Astrocyte (in vitro differentiated cells and primary cell): Measurements from ENCODE around the gene OR7G1. TPM values are rescaled to one million over a fixed set of nuclear protein-coding genes. Genes with fewer than 3 reads are reported as not detected.

Experiments used
- DNase-seq: peaks from one replicate; pipeline ENCODE4 v3.0.0-alpha.2; 2010; ENCODE audit warnings: low read depth
- FAIRE-seq: peaks from 2 replicates; lab custom pipeline; 2011; peaks lifted over from hg19 to GRCh38; lab: Jason Lieb, UNC
- H2AFZ ChIP-seq: 2 replicates; pipeline ENCODE4 v1.6.0; 2012; ENCODE audit warnings: low read depth, low read length, inconsistent platforms
- H3K27ac ChIP-seq: 2 replicates; pipeline ENCODE4 v1.5.1; 2011; ENCODE audit warnings: low read depth, low read length, inconsistent platforms
- H3K27me3 ChIP-seq: 2 replicates; pipeline ENCODE4 v1.6.0; 2011; ENCODE audit warnings: low read length, inconsistent platforms; ENCODE audit not compliant: insufficient read depth
- H3K36me3 ChIP-seq: 2 replicates; pipeline ENCODE4 v1.5.1; 2011; ENCODE audit warnings: low read length, inconsistent platforms; ENCODE audit not compliant: insufficient read depth
- H3K4me1 ChIP-seq: 2 replicates; pipeline ENCODE4 v1.5.1; 2011; ENCODE audit warnings: low read length, inconsistent platforms; ENCODE audit not compliant: insufficient read depth
- H3K4me2 ChIP-seq: 2 replicates; pipeline ENCODE4 v1.6.0; 2012; ENCODE audit warnings: low read length, inconsistent platforms
- H3K4me3 ChIP-seq: 2 replicates; pipeline ENCODE4 v1.5.1; 2011; ENCODE audit warnings: low read depth, mild to moderate bottlenecking, low read length, inconsistent platforms; ENCODE audit not compliant: insufficient read depth
- H3K79me2 ChIP-seq: 2 replicates; pipeline ENCODE4 v1.6.0; 2012; ENCODE audit warnings: mild to moderate bottlenecking, low read length, inconsistent platforms; ENCODE audit not compliant: insufficient read depth
- H3K9ac ChIP-seq: 2 replicates; pipeline ENCODE4 v1.6.0; 2012; ENCODE audit warnings: mild to moderate bottlenecking, low read length, inconsistent platforms
- H3K9me3 ChIP-seq: 2 replicates; pipeline ENCODE4 v1.5.1; 2012; ENCODE audit warnings: low read depth, mild to moderate bottlenecking, low read length, inconsistent platforms; ENCODE audit not compliant: insufficient read depth
- H4K20me1 ChIP-seq: 2 replicates; pipeline ENCODE4 v1.6.0; 2012; ENCODE audit warnings: low read length, inconsistent platforms; ENCODE audit not compliant: insufficient read depth
- H3K27ac Mint-ChIP-seq: one replicate; pipeline ENCODE4 v1.8.0; 2021; ENCODE audit warnings: mild to moderate bottlenecking, mixed read lengths; ENCODE audit not compliant: unreplicated experiment
- H3K27me3 Mint-ChIP-seq: one replicate; pipeline ENCODE4 v1.8.0; 2021; ENCODE audit warnings: low read depth, mixed read lengths; ENCODE audit not compliant: unreplicated experiment
- H3K36me3 Mint-ChIP-seq: one replicate; pipeline ENCODE4 v1.8.0; 2021; ENCODE audit warnings: low read depth, mixed read lengths; ENCODE audit not compliant: unreplicated experiment
- H3K4me1 Mint-ChIP-seq: one replicate; pipeline ENCODE4 v1.8.0; 2021; ENCODE audit warnings: low read depth, mixed read lengths; ENCODE audit not compliant: unreplicated experiment
- H3K4me3 Mint-ChIP-seq: one replicate; pipeline ENCODE4 v1.8.0; 2021; ENCODE audit warnings: mild to moderate bottlenecking, moderate library complexity, mixed read lengths; ENCODE audit not compliant: unreplicated experiment
- H3K9me3 Mint-ChIP-seq: one replicate; pipeline ENCODE4 v1.8.0; 2021; ENCODE audit warnings: mild to moderate bottlenecking, mixed read lengths; ENCODE audit not compliant: unreplicated experiment
- EZH2 ChIP-seq: IDR thresholded peaks from 2 replicates; pipeline ENCODE4 v1.6.1; 2012; ENCODE audit warnings: mild to moderate bottlenecking, low read length, inconsistent platforms; ENCODE audit not compliant: insufficient read depth
- total RNA-seq: library from RNA; stranded (reverse); gene quantifications from 2 replicates; pipeline ENCODE4 v1.2.1, GENCODE V29; 2021
- TF ChIP-seq, protein P1 (sequence below): IDR thresholded peaks from 2 replicates; pipeline ENCODE4 v1.5.1; 2011; ENCODE audit warnings: low read depth, mild to moderate bottlenecking, inconsistent platforms, low read length, moderate library complexity; ENCODE audit not compliant: insufficient read depth

OR7G1 gene
- total RNA-seq, 1 donor from 2014 or later, result not detected

- Mint-ChIP-seq H3K4me3 (no peak overlapping the region), H3K9me3 (peaks cover 6% of the 10 kb centered on the region), H3K36me3 (no peaks in the 10 kb centered on the region), H3K4me1 (no peaks in the 10 kb centered on the region), H3K27me3 (no peaks in the 10 kb centered on the region), H3K27ac (no peak overlapping the region)
- Histone ChIP-seq H3K36me3 (no peaks in the 10 kb centered on the region), H3K4me1 (no peaks in the 10 kb centered on the region), H4K20me1 (no peaks in the 10 kb centered on the region), H3K27ac (no peak overlapping the region), H3K4me3 (no peak overlapping the region), H3K4me2 (no peak overlapping the region), H2AFZ (no peak overlapping the region), H3K27me3 (no peaks in the 10 kb centered on the region), H3K79me2 (no peaks in the 10 kb centered on the region), H3K9ac (no peak overlapping the region), H3K9me3 (no peaks in the 10 kb centered on the region)
- DNase-seq (no peak), FAIRE-seq (no peak)
- TF ChIP-seq EZH2, result no peak
- TF ChIP-seq, protein P1, sequence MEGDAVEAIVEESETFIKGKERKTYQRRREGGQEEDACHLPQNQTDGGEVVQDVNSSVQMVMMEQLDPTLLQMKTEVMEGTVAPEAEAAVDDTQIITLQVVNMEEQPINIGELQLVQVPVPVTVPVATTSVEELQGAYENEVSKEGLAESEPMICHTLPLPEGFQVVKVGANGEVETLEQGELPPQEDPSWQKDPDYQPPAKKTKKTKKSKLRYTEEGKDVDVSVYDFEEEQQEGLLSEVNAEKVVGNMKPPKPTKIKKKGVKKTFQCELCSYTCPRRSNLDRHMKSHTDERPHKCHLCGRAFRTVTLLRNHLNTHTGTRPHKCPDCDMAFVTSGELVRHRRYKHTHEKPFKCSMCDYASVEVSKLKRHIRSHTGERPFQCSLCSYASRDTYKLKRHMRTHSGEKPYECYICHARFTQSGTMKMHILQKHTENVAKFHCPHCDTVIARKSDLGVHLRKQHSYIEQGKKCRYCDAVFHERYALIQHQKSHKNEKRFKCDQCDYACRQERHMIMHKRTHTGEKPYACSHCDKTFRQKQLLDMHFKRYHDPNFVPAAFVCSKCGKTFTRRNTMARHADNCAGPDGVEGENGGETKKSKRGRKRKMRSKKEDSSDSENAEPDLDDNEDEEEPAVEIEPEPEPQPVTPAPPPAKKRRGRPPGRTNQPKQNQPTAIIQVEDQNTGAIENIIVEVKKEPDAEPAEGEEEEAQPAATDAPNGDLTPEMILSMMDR, result no peak
These were observed 12.6 kb upstream of the OR7G1 start for GRCh38 chr19:9128171-9128570.

- no peak within 1 kb of the TSS for H3K27ac ChIP-seq
- no peaks in the 10 kb centered on the region for H4K20me1 ChIP-seq
- Mint-ChIP-seq H3K9me3 (peaks cover 2% of the 10 kb centered on the region), H3K4me1 (no peaks in the 10 kb centered on the region), H3K27me3 (no peaks in the 10 kb centered on the region), H3K36me3 (no peaks in the 10 kb centered on the region), H3K4me3 (no peak within 1 kb of the TSS), H3K27ac (no peak within 1 kb of the TSS)
- no peak within 1 kb of the TSS for H2AFZ ChIP-seq
- no peaks in the 10 kb centered on the region for H3K27me3 ChIP-seq
- H3K4me3 ChIP-seq, result no peak within 1 kb of the TSS
- no peaks in the 10 kb centered on the region for H3K79me2 ChIP-seq
- no peak for DNase-seq
- no peaks in the 10 kb centered on the region for H3K9me3 ChIP-seq
- TF ChIP-seq, protein P1, result no peak
- no peak for TF ChIP-seq EZH2
- H3K4me2 ChIP-seq, result no peak within 1 kb of the TSS
- no peaks in the 10 kb centered on the region for H3K4me1 ChIP-seq
- H3K9ac ChIP-seq, result no peak within 1 kb of the TSS
- no peak for FAIRE-seq
- no peaks in the 10 kb centered on the region for H3K36me3 ChIP-seq
These were observed 11.4 kb upstream of the OR7G1 start, which contains the start of gene OR7G3 for GRCh38 chr19:9126900-9127405. TSS of gene OR7G3 (minus strand) at chr19:9126950. CDS start at chr19:9126950, 0 bp downstream.

DNA sequence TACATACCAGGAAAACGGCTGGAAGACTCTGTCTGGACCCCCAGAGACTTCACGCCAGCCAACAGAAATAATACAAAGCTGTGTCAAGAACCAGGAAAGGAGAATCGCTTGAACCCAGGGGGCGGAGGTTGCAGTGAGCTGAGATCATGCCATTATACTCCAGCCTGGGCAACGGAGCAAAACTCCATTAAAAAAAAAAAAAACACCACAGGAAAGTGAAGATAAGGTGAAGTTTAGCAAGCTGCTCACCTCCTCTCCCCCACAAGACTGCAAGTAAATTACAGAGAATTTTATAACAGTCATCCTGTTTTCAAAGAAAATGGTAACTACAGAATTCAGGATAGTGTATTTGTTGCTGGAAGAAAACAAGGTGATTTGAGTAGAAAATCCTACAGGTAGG, 984 bp upstream of the OR7G1 start:
- Histone ChIP-seq H3K4me1 (no peaks in the 10 kb centered on the region), H3K79me2 (no peaks in the 10 kb centered on the region), H4K20me1 (no peaks in the 10 kb centered on the region), H3K27ac (no peak overlapping the region), H3K27me3 (no peaks in the 10 kb centered on the region), H3K4me3 (no peak overlapping the region), H3K4me2 (no peak overlapping the region), H2AFZ (no peak overlapping the region), H3K36me3 (no peaks in the 10 kb centered on the region), H3K9me3 (no peaks in the 10 kb centered on the region), H3K9ac (no peak overlapping the region)
- no peaks in the 10 kb centered on the region for H3K27me3 Mint-ChIP-seq
- no peak overlapping the region for H3K27ac Mint-ChIP-seq
- TF ChIP-seq, protein P1, result no peak
- no peak for TF ChIP-seq EZH2
- no peaks in the 10 kb centered on the region for H3K36me3 Mint-ChIP-seq
- FAIRE-seq, result no peak
- H3K4me1 Mint-ChIP-seq, result no peaks in the 10 kb centered on the region
- peaks cover 11% of the 10 kb centered on the region for H3K9me3 Mint-ChIP-seq
- no peak overlapping the region for H3K4me3 Mint-ChIP-seq
- DNase-seq, result no peak
